HEK293 (cell line): Measurements from ENCODE around the gene SQSTM1.

Experiments
- ZNF175 ChIP-seq: fragments of 450-650 bp; formaldehyde crosslinking; IDR thresholded peaks from 2 replicates; pipeline ENCODE4 v1.5.1; 2016; ENCODE audit warnings: missing biosample characterization, missing genetic modification characterization
- TF ChIP-seq, protein P1 (sequence below): fragments of 450-650 bp; formaldehyde crosslinking; IDR thresholded peaks from 2 replicates; pipeline ENCODE4 v1.5.1; 2016; ENCODE audit warnings: missing biosample characterization, missing genetic modification characterization

DNA sequence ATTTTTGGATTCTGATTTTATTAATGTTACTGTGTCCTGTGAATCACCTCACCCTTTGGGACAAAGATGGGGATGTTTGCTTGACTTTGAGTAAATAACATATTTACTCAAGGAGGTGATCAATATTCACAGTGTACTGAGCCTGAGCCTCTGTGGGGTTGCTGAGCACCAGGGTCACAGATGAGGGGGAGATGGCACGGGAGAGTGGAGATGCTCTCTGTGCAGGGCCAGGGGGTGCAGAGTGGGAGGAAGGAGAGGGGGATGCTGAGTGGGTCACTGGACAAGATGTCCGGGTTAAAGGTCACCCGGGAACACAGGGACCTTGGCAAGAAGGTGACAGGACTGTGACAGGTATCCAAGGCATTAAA lies 4.0 kb downstream of the SQSTM1 start:
- TF ChIP-seq, protein P1, sequence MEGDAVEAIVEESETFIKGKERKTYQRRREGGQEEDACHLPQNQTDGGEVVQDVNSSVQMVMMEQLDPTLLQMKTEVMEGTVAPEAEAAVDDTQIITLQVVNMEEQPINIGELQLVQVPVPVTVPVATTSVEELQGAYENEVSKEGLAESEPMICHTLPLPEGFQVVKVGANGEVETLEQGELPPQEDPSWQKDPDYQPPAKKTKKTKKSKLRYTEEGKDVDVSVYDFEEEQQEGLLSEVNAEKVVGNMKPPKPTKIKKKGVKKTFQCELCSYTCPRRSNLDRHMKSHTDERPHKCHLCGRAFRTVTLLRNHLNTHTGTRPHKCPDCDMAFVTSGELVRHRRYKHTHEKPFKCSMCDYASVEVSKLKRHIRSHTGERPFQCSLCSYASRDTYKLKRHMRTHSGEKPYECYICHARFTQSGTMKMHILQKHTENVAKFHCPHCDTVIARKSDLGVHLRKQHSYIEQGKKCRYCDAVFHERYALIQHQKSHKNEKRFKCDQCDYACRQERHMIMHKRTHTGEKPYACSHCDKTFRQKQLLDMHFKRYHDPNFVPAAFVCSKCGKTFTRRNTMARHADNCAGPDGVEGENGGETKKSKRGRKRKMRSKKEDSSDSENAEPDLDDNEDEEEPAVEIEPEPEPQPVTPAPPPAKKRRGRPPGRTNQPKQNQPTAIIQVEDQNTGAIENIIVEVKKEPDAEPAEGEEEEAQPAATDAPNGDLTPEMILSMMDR (tag by site-specific recombination): no peak
- TF ChIP-seq ZNF175: no peak
